Upper lobe of left lung (tissue), 4 donors: ENCODE measurements around the gene NIT1.

Experiments
- POLR2AphosphoS5 ChIP-seq, 2 donors: sonication (generic); formaldehyde crosslinking; IDR thresholded peaks; one replicate each; pipeline ENCODE4 v1.5.1; 2017; ENCODE audit warnings: antibody characterized with exemption in 2 of 2
- TF ChIP-seq, protein P1 (sequence below), 6 experiments: fragments of 450-650 bp in 4 of 6; fragments of 200-600 bp in 2 of 6; sonication (generic) in 2 of 6; IDR thresholded peaks; one replicate each; pipeline ENCODE4 v1.5.1; 2016 to 2019; ENCODE audit warnings: antibody characterized with exemption in 6 of 6

DNA sequence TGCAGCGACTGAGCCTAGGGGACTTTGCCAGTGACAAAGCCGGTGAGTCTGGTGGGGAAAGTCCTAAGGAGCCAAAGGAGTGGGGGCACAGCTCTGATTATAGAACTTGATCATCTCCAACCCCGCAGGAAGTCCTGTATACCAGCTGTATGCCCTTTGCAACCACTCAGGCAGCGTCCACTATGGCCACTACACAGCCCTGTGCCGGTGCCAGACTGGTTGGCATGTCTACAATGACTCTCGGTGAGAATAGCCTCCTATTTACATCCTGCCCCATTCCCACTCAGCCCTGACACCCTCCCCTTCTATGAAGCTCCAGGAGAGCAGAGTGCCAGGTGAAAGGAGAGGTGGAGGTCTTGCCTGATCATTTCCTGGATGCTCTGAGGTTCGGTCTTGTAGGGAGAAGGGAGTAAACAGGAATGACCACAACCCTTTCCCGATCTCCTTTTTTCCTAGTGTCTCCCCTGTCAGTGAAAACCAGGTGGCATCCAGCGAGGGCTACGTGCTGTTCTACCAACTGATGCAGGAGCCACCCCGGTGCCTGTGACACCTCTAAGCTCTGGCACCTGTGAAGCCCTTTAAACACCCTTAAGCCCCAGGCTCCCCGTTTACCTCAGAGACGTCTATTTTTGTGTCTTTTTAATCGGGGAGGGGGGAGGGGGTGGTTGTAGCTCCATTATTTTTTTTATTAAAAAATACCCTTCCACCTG, 47.2 kb downstream of the NIT1 start:
- TF ChIP-seq POLR2AphosphoS5 (IDR thresholded peaks at IDR 0.05), result no peak
- TF ChIP-seq, protein P1, sequence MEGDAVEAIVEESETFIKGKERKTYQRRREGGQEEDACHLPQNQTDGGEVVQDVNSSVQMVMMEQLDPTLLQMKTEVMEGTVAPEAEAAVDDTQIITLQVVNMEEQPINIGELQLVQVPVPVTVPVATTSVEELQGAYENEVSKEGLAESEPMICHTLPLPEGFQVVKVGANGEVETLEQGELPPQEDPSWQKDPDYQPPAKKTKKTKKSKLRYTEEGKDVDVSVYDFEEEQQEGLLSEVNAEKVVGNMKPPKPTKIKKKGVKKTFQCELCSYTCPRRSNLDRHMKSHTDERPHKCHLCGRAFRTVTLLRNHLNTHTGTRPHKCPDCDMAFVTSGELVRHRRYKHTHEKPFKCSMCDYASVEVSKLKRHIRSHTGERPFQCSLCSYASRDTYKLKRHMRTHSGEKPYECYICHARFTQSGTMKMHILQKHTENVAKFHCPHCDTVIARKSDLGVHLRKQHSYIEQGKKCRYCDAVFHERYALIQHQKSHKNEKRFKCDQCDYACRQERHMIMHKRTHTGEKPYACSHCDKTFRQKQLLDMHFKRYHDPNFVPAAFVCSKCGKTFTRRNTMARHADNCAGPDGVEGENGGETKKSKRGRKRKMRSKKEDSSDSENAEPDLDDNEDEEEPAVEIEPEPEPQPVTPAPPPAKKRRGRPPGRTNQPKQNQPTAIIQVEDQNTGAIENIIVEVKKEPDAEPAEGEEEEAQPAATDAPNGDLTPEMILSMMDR (IDR thresholded peaks at IDR 0.05), result no peak
